ENCODE results near the gene SCNM1. TPM values are rescaled to one million over a fixed set of nuclear protein-coding genes. Genes with fewer than 3 reads are reported as not detected.

The SCNM1 gene
- 10 to 100 TPM; 11.2 to 39.3 (median 21.4) TPM for total RNA-seq

- TF ChIP-seq POLR2AphosphoS5 (IDR thresholded peaks at IDR 0.05) (peak; percentile 92 to 99), CTCF (IDR thresholded peaks at IDR 0.05) (peak in 2 of 3 experiments; percentile 19 to 47), EP300 (IDR thresholded peaks at IDR 0.05) (no peak), POLR2A (IDR thresholded peaks at IDR 0.05; ENCODE audit: low read depth) (no peak)
- H3K36me3 ChIP-seq, result peaks cover 21 to 50% (median 39%) of the 10 kb centered on the region in 4 donors
- intact Hi-C loops (cut with DNase I), result no loop called here
Observed at GRCh38 chr1:151165738-151166504, at the start of gene SCNM1, which contains the start of gene LYSMD1. SCNM1 (plus strand) TSS chr1:151166144; CDS start chr1:151166153, 9 bp downstream. LYSMD1 (minus strand) TSS chr1:151165902; CDS start chr1:151165258, 644 bp downstream.

DNA sequence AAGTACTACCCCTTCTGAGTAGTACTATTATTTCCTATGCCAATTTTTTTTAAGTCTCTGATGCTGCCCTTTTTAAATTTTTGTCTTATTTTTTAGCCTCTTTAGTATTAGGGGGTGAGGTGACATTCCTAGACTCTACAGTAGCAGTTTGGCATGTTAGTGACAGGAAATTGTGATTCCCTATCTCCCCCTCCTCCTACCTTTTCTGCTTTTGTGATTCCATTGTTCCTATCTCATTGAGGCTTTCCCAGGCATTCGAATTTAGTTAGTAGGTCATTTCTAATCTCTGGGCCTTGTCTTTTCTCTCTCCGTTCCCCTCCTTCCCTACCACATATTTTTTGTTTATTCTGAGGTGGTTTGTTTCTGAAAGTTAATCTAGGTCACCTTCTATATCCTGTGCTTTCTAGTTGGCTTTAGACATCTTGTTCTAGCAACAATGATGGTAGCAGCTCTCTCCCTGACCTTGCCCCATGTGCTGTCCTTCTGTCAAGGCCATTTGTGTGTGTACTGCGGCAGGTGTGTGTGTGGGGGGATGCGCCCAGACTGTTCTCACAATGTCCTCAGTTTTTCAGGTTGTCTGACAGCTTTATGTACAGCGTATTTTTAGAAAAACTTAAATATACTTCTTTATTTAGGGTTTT, 41.1 kb upstream of the SCNM1 start:
- H3K4me1 ChIP-seq, result no peaks in the 10 kb centered on the region
- no peak overlapping the region for H3K4me3 ChIP-seq
- 86% methylated on average over 5 of the region's 5 CpGs for WGBS
- TF ChIP-seq POLR2A (IDR thresholded peaks at IDR 0.05; ENCODE audit: low read depth) (no peak), POLR2AphosphoS5 (IDR thresholded peaks at IDR 0.05) (no peak), EP300 (IDR thresholded peaks at IDR 0.05) (no peak), CTCF (IDR thresholded peaks at IDR 0.05) (no peak)
- H3K9me3 ChIP-seq, result no peaks in the 10 kb centered on the region
- H3K36me3 ChIP-seq, result peaks cover 9 to 34% (median 23%) of the 10 kb centered on the region in 4 donors
- intact Hi-C loops (cut with DNase I), result no loop called here
- H3K27ac ChIP-seq (replicated peaks in 1 of 4), result no peak overlapping the region
- H3K27me3 ChIP-seq, result no peaks in the 10 kb centered on the region
- no peak for DNase-seq (ENCODE audit: extremely low spot score)

More at GRCh38 chr1:151165738-151166504, at the start of gene SCNM1, which contains the start of gene LYSMD1:
- peak; percentile 99 for DNase-seq (ENCODE audit: extremely low spot score)
- H3K9me3 ChIP-seq, result no peaks in the 10 kb centered on the region
- under 1% methylated on average over 38 of the region's 38 CpGs for WGBS
- no peaks in the 10 kb centered on the region for H3K27me3 ChIP-seq
- peak within 1 kb of the TSS; percentile 85 to 93 (median 88) for H3K27ac ChIP-seq (replicated peaks in 1 of 4)
- H3K4me1 ChIP-seq, result peaks cover 19 to 43% (median 40%) of the 10 kb centered on the region in 4 donors
- peak within 1 kb of the TSS; percentile 65 to 88 (median 70) for H3K4me3 ChIP-seq

DNA sequence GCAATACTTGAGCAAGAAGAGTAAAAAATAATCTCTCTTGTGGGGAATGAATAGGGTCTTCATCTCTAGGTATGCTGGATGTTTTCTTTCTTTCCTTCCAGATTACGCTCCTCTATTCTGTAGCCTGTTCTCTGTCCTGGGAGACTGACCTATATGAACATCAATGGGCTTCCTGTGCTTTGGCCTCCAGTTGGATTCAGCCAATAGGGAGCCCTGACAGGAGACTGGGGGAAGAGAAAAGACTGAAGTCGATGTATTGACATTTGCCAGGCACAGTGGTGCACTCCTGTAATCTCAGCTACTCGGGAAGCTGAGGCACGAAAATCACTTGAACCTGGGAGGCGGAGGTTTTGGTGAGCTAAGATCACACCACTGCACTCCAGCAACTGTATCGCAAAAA, 37.1 kb upstream of the SCNM1 start:
- Histone ChIP-seq H3K9me3 (no peaks in the 10 kb centered on the region), H3K36me3 (peaks cover 0 to 20% (median 8%) of the 10 kb centered on the region in 4 donors), H3K27me3 (no peaks in the 10 kb centered on the region), H3K4me1 (peaks cover 0 to 30% (median 22%) of the 10 kb centered on the region in 4 donors), H3K27ac (replicated peaks in 1 of 4) (no peak overlapping the region), H3K4me3 (no peak overlapping the region)
- no peak for TF ChIP-seq POLR2AphosphoS5 (IDR thresholded peaks at IDR 0.05)
- TF ChIP-seq EP300 (IDR thresholded peaks at IDR 0.05), result no peak
- no peak for TF ChIP-seq CTCF (IDR thresholded peaks at IDR 0.05)
- no peak for TF ChIP-seq POLR2A (IDR thresholded peaks at IDR 0.05; ENCODE audit: low read depth)
- intact Hi-C loops (cut with DNase I), result no loop called here
- DNase-seq (ENCODE audit: extremely low spot score), result no peak
- WGBS, result 75% methylated on average over 6 of the region's 6 CpGs

DNA sequence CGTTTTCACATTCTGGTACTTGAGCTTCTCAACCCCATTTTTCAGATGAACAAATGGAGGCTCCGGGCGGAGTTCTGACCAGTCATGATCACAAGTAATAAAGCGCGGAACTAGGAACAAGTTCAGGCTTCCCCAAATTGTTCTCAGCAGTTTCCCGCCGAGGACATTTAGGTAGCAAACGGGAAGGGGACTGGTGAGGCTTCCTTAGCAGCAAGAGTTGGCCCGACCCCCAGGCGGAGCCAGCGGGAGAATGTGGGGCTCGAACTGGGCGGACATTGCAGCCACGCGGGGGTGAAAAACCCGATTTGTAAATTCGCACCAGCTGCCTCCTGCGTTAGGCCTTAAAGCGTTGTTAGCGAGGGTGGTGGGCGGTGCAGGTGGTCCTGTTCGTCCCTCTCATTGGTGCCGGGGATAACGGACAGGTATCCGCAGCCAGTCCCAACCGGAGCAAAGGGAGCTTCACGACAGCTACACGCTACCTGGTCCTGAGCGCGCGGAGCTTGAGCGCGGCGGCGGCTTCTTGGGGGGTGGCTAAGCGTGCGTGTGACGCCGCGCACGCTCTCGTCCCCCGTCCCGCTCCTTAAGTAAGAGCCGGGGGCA, 34.9 kb upstream of the SCNM1 start:
- Histone ChIP-seq H3K4me1 (peaks cover 0 to 30% (median 22%) of the 10 kb centered on the region in 4 donors), H3K27me3 (no peaks in the 10 kb centered on the region), H3K4me3 (peak overlapping the region; percentile 48 to 61 (median 52)), H3K9me3 (no peaks in the 10 kb centered on the region), H3K27ac (replicated peaks in 1 of 4) (peak overlapping the region; percentile 71 to 81 (median 74)), H3K36me3 (peaks cover 0 to 31% (median 20%) of the 10 kb centered on the region in 4 donors)
- DNase-seq (ENCODE audit: extremely low spot score), result no peak
- WGBS, result 19% methylated on average over 42 of the region's 45 CpGs
- TF ChIP-seq POLR2AphosphoS5 (IDR thresholded peaks at IDR 0.05), result peak; percentile 62 to 67
- TF ChIP-seq CTCF (IDR thresholded peaks at IDR 0.05), result peak in 2 of 3 experiments; percentile 9 to 16
- no peak for TF ChIP-seq POLR2A (IDR thresholded peaks at IDR 0.05; ENCODE audit: low read depth)
- TF ChIP-seq EP300 (IDR thresholded peaks at IDR 0.05), result no peak
- intact Hi-C loops (cut with DNase I), result no loop called here

Data from esophagus muscularis mucosa (tissue), 4 donors.